Parathyroid adenoma (tissue), 2 donors: ENCODE data around the gene MGMT.

Source experiments
- H2AFZ ChIP-seq: fragments of 300-600 bp; sonication (generic); one replicate; pipeline ENCODE4 v1.7.0; 2017; ENCODE audit warnings: antibody characterized with exemption, mild to moderate bottlenecking
- H3K27ac ChIP-seq: fragments of 300-600 bp; sonication (generic); one replicate; pipeline ENCODE4 v1.7.0; 2017
- H3K27me3 ChIP-seq: fragments of 300-600 bp; sonication (generic); one replicate; pipeline ENCODE4 v1.7.0; 2017; ENCODE audit warnings: low read length; ENCODE audit not compliant: control insufficient read depth, insufficient read depth
- H3K36me3 ChIP-seq: fragments of 300-600 bp; sonication (generic); one replicate; pipeline ENCODE4 v1.7.0; 2017; ENCODE audit warnings: low read length; ENCODE audit not compliant: control insufficient read depth, insufficient read depth
- H3K4me1 ChIP-seq: fragments of 300-600 bp; sonication (generic); one replicate; pipeline ENCODE4 v1.7.0; 2017; ENCODE audit warnings: control low read depth
- H3K4me2 ChIP-seq: fragments of 300-600 bp; sonication (generic); one replicate; pipeline ENCODE4 v1.7.0; 2017; ENCODE audit warnings: low read length
- H3K4me3 ChIP-seq: fragments of 300-600 bp; sonication (generic); one replicate; pipeline ENCODE4 v1.7.0; 2017; ENCODE audit warnings: low read depth, low read length
- H3K79me2 ChIP-seq: fragments of 300-600 bp; sonication (generic); one replicate; pipeline ENCODE4 v1.7.0; 2017; ENCODE audit warnings: control low read depth
- H3K9ac ChIP-seq: fragments of 300-600 bp; sonication (generic); one replicate; pipeline ENCODE4 v1.7.0; 2017; ENCODE audit warnings: mild to moderate bottlenecking
- H3K9me3 ChIP-seq: fragments of 300-600 bp; sonication (generic); one replicate; pipeline ENCODE4 v1.7.0; 2017; ENCODE audit warnings: low read length; ENCODE audit not compliant: control insufficient read depth
- TF ChIP-seq, protein P1 (sequence below): fragments of 300-600 bp; sonication (generic); IDR thresholded peaks from one replicate; pipeline ENCODE4 v1.7.0; 2017; ENCODE audit warnings: antibody characterized with exemption, mild to moderate bottlenecking
- donor health status: primary hyperparathyroidism.

Gene MGMT

DNA sequence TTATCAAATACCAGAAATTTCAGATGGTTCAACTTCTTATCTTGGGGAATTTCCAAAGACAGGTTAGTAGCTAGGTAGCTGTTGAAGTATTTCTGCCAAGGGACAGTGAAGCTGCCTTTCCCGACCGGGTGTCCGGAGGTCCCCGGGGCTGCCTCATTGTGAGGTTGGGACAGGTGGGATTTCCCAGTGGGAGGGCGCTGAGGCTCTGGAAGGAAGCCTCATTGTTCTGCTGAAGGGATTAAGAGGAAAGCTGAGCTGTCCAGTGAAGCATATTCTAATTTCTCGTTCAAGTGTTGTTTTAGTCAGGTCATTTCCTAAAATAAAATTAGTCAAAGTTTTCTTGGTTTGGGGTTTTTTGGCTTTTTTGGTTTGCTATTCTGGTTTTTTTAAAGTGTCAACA lies 244.2 kb downstream of the MGMT start:
- Histone ChIP-seq H3K4me1 (no peaks in the 10 kb centered on the region), H3K9ac (no peak overlapping the region), H2AFZ (no peak overlapping the region), H3K9me3 (no peaks in the 10 kb centered on the region), H3K27me3 (no peaks in the 10 kb centered on the region), H3K36me3 (no peaks in the 10 kb centered on the region), H3K79me2 (no peaks in the 10 kb centered on the region), H3K4me2 (no peak overlapping the region), H3K27ac (no peak overlapping the region), H3K4me3 (no peak overlapping the region)
- TF ChIP-seq, protein P1, sequence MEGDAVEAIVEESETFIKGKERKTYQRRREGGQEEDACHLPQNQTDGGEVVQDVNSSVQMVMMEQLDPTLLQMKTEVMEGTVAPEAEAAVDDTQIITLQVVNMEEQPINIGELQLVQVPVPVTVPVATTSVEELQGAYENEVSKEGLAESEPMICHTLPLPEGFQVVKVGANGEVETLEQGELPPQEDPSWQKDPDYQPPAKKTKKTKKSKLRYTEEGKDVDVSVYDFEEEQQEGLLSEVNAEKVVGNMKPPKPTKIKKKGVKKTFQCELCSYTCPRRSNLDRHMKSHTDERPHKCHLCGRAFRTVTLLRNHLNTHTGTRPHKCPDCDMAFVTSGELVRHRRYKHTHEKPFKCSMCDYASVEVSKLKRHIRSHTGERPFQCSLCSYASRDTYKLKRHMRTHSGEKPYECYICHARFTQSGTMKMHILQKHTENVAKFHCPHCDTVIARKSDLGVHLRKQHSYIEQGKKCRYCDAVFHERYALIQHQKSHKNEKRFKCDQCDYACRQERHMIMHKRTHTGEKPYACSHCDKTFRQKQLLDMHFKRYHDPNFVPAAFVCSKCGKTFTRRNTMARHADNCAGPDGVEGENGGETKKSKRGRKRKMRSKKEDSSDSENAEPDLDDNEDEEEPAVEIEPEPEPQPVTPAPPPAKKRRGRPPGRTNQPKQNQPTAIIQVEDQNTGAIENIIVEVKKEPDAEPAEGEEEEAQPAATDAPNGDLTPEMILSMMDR = no peak

DNA sequence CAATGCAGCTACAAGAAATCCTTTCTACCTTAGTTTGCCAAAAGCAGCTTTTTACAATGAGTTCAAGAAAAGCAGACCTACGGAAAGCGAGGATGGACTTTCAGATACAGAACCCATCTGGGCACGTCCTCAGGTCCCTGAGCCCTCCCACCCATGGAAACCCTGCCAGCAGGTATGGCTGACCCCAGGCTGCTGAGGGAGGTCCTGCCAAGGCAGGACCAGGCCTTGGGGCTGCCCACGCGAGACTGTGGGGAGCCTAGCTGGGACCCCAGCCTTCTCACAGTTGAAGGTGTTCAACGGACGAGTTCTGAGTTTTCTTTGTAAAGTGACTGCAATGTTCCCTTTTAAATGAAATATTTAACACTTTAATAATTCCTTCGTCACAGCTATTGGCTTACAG lies 245.0 kb downstream of the MGMT start:
- TF ChIP-seq, protein P1 = no peak
- no peak overlapping the region for H3K27ac ChIP-seq
- H3K4me1 ChIP-seq = no peaks in the 10 kb centered on the region
- H3K9ac ChIP-seq = no peak overlapping the region
- no peaks in the 10 kb centered on the region for H3K36me3 ChIP-seq
- no peak overlapping the region for H3K4me2 ChIP-seq
- no peaks in the 10 kb centered on the region for H3K27me3 ChIP-seq
- no peak overlapping the region for H3K4me3 ChIP-seq
- H3K9me3 ChIP-seq = no peaks in the 10 kb centered on the region
- no peak overlapping the region for H2AFZ ChIP-seq
- no peaks in the 10 kb centered on the region for H3K79me2 ChIP-seq

GRCh38 chr10:129713659-129714265 lies 246.7 kb downstream of the MGMT start:
- Histone ChIP-seq H3K79me2 (no peaks in the 10 kb centered on the region), H3K9me3 (no peaks in the 10 kb centered on the region), H2AFZ (no peak overlapping the region), H3K4me2 (no peak overlapping the region), H3K27me3 (no peaks in the 10 kb centered on the region), H3K9ac (no peak overlapping the region), H3K36me3 (no peaks in the 10 kb centered on the region), H3K4me3 (no peak overlapping the region), H3K27ac (no peak overlapping the region), H3K4me1 (no peaks in the 10 kb centered on the region)
- TF ChIP-seq, protein P1 = no peak

GRCh38 chr10:129715805-129716204 lies 248.8 kb downstream of the MGMT start:
- Histone ChIP-seq H3K36me3 (no peaks in the 10 kb centered on the region), H3K4me2 (no peak overlapping the region), H3K9ac (no peak overlapping the region), H3K27me3 (no peaks in the 10 kb centered on the region), H3K9me3 (no peaks in the 10 kb centered on the region), H3K4me1 (no peaks in the 10 kb centered on the region), H2AFZ (no peak overlapping the region), H3K27ac (no peak overlapping the region), H3K79me2 (no peaks in the 10 kb centered on the region), H3K4me3 (no peak overlapping the region)
- TF ChIP-seq, protein P1 = no peak

DNA sequence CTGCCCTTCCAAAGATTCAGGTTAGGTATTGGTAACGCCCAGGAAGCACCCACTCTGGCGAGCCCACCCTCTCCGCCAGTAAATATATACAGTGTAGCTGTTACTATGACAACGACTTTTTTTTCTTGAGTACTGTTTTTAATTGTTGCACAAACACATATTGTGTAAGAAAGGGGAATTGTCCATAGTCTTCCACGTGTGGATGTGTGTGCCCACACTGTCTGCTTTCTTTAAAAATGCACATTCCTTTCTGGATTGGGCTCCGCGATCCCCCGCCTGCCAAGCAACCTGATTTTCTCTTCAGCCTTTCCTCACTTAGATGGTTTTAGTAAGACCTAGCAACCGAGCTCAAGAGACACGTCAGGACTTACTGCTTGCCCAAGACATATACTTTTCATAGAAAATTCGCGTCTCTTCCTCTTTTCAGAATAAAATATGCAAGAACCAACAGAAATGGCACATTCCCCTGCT lies 249.2 kb downstream of the MGMT start:
- H3K4me3 ChIP-seq = no peak overlapping the region
- H3K79me2 ChIP-seq = no peaks in the 10 kb centered on the region
- no peaks in the 10 kb centered on the region for H3K9me3 ChIP-seq
- H3K4me1 ChIP-seq = no peaks in the 10 kb centered on the region
- no peaks in the 10 kb centered on the region for H3K27me3 ChIP-seq
- no peaks in the 10 kb centered on the region for H3K36me3 ChIP-seq
- no peak overlapping the region for H3K4me2 ChIP-seq
- H3K27ac ChIP-seq = no peak overlapping the region
- H2AFZ ChIP-seq = no peak overlapping the region
- no peak overlapping the region for H3K9ac ChIP-seq
- TF ChIP-seq, protein P1 = no peak
